ENCODE results near the gene GTF2H1.
"Not testable (repeated sequence)": the region's sequence is repeated elsewhere in the genome, so short reads cannot be mapped to it uniquely, and the experiment has no call there.

The GTF2H1 gene

DNA sequence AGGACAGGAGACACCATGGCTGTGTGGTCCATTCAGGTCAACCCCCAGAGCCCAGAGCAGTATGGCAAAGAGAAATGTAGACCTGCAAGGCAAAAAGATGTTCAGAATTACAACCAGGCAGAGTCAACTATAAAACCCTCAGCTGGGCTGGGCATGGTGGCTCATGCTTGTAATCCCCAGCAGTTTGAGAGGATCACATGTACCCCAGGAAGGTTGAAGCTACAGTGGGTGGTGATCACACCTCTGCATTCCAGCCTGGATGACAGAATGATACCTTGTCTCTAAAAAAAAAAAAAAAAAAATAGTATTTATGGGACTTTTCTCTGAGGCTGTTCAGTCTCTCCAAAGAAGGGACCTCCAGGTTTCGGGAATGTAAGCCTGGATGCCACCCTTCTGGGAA lies 53.6 kb downstream of the GTF2H1 start:
- DNase-seq (ENCODE audit: low spot score), result no peak

GRCh38 chr11:18379201-18379600 lies 56.8 kb downstream of the GTF2H1 start:
- DNase-seq (ENCODE audit: low spot score), result no peak

- peak; percentile 87 for DNase-seq (ENCODE audit: low spot score)
Measured at GRCh38 chr11:18383388-18384156, 61.2 kb downstream of the GTF2H1 start.

DNA sequence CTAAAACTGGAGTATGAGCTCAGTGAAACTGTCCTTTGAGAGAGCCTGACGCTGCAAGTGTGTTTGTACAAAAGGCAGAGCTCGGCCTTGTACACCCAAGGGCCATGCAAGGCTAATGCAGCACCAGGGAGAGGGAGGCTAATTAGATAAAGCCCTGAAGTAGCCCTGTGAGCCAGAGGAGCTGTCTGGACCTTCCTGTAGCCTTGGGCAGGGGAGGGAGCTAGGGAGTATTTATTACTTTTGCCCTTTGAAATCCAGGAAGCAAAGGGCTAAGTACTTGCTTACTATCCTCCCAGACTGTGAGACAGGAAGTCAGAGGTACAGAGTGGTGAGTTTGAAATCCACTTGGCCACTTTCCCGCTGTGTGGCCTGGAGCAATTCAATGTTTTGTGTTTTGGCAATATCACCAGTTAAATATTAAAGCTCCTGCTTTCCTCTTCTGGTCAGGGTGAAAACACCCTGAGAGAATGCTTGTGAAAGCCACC lies 61.8 kb downstream of the GTF2H1 start:
- DNase-seq (ENCODE audit: low spot score), result peak; percentile 31

DNA sequence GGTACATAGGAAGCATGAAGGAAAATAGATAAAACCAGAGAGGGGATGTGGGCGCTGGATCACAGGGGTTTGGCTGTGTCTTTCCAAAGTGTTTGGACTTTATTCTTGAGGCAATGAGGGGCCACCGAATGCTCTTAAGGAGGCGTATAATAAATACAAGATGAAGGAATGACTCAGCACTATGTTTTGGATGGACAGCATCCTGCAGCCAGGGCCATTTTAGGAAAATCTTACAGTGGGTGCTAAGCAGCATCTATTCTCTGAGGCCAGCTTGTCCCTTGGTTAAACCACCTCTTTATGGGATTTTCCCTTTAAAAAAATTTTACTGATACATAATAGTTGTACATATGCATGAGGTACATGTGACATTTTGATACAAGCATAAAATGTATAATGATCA lies 67.7 kb downstream of the GTF2H1 start:
- no peak for DNase-seq (ENCODE audit: low spot score)

- DNase-seq (ENCODE audit: low spot score), result no peak
Measured at GRCh38 chr11:18392434-18393321, 70.3 kb downstream of the GTF2H1 start.

DNA sequence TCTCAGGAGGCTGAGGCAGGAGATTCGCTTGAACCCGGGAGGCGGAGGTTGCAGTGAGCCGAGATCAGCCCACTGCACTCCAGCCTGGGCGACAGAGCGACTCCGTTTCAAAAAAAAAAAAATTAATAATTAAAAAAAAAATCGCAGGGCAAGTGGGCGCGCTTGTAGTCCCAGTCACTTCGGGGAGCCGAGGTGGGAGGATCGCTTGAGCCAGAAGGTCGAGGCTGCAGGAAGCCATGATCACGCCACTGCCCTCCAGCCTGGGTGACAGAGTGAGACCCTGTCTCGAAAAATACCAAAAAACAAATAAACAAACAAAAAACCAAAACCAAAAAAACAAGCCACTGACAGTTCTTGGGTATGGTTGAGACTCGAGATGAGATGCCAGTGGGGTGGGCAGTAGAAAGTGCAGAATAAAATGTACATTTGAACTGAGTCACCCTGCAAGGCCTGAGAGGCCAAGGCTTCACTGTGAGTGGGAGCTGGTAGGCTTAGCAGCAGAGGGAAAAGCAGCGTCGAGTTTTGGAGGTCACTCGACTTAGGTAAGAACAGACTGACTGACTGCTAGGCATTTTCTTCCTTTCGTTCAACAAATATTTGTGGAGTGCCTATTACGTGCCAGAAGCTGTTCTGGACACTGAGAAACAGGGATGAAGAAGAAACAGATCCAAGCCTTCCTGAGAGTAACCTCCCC lies 71.4 kb downstream of the GTF2H1 start:
- DNase-seq (ENCODE audit: low spot score), result peak; percentile 6

- peak; percentile 98 for DNase-seq (ENCODE audit: low spot score)
Measured at GRCh38 chr11:18394275-18394927, 72.0 kb downstream of the GTF2H1 start, which contains the start of gene LDHA. Gene LDHA (plus strand): TSS chr11:18394563. CDS start chr11:18396843, 2,280 bp downstream.

DNA sequence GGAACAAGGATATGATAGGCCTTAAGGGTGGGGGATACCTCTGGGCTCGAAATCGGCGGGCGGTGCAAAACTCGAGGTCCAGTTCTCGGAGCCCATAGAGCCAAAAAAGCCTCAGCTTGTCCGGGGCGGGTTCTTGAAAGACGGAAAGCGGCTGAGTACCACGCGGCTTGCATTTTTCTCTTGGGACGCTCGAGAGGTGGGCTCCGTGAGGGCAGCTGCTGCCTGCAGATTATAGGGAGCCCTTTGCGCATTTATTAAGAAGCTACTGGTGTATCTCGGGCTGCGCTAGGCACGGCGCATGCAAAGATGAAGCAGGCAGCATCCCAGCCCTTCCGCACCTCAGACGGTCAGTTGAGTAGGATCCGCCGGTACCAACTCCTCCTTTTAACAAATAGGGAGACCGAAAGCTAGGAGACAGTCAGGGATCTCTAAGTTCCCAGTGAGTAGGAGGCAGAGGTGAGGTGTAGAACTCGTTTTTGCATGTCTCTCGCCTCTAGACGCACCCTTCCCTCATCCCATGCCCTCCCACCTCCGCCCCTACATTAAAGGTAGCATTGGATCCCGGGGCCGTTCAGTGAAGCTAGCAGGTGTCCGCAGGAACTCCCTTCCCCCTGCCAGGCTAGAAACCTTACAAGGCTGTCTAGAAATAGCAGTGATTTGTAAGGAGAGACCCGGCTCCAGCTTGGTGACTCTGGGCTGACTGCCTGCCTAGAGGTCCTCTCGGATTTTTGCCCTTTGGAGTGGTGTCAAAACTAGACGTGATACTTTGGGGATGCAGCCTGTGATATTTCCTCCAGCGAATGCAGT lies 72.8 kb downstream of the GTF2H1 start:
- peak; percentile 4 for DNase-seq (ENCODE audit: low spot score)

DNA sequence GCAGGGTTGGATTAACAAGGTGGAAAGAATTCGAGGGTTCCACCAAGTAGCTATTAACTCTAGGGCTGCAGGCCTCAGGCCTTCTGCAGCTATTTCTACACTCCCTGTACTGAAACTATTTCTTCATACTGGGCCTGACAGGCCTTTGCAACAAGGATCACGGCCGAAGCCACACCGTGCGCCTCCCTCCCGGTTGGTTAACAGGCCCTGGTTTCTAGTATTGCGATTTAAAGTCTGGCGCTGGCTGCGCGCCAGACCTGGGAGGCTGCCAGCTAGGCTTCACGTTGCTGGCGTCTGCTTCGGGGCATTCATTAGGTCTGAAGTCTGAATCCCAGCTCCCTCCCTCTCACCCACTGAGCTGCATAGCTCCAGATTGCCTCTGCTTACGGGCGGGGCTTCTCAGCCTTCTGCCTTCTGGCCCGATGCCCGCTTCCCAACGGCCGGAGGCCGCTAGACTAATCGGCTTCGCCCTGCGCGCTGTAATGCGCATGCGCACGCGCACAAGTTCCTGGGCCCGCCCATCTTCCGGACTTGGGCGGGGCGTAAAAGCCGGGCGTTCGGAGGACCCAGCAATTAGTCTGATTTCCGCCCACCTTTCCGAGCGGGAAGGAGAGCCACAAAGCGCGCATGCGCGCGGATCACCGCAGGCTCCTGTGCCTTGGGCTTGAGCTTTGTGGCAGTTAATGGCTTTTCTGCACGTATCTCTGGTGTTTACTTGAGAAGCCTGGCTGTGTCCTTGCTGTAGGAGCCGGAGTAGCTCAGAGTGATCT lies 73.6 kb downstream of the GTF2H1 start:
- peak; percentile 96 for DNase-seq (ENCODE audit: low spot score)

- DNase-seq (ENCODE audit: low spot score), result no peak
Measured at GRCh38 chr11:18397921-18398320, 75.6 kb downstream of the GTF2H1 start.

DNA sequence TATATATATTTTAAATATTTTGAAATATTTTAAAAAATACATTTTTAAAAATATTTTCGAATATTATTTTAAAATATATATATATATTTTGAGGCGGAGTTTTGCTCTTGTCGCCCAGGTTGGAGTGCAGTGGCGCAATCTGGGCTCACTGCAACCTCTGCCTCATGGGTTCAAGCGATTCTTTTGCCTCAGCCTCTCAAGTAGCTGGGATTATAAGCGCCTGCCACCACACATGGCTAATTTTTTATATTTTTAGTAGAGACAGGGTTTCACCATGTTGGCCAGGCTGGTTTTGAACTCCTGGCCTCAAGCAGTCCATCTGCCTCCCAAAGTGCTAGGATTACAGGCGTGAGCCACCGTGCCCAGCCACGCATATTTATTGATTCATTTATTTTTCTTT lies 78.7 kb downstream of the GTF2H1 start:
- DNase-seq (ENCODE audit: low spot score), result not testable (repeated sequence)

DNA sequence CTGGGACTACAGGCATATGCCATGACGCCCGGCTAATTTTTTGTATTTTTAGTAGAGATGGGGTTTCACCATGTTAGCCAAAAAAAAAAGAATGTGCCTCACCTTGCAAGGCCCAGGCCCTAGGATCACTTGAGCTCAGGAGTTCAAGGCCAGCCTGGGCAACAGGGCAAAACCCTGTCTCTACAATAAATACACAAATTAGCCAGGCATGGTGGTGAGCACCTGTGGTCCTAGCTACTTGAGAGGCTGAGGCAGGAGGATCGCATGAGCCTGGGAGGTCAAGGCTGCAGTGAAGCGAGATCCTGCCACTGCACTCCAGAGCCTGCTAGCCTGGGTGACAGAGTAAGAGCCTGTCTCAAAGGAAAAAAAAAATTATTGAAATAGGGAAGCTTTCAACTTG lies 81.7 kb downstream of the GTF2H1 start:
- no peak for DNase-seq (ENCODE audit: low spot score)

- not testable (repeated sequence) for DNase-seq (ENCODE audit: low spot score)
Measured at GRCh38 chr11:18407400-18407799, 85.0 kb downstream of the GTF2H1 start.

- DNase-seq (ENCODE audit: low spot score), result no peak
Measured at GRCh38 chr11:18408558-18409291, 86.4 kb downstream of the GTF2H1 start.

DNA sequence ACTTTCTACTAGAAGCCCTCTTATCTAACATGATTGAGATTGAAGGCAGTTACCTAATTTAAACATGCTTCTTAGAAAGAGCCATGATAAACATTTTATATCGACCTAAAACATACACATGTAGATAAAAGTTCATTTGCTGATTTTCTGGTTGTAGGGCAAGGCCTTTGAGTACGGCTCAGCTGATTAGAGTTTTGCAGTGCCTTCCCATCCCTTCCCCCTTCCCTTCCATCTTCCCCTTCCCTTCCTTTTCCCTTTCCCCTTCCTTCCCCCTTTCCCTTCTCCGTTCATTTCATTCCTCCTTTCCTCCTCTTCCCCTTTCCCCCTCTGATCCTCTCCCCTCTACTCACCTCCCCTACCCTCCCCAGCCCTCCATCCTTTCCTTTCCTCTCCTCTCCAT lies 94.1 kb downstream of the GTF2H1 start:
- DNase-seq (ENCODE audit: low spot score), result no peak

All from CD4-positive, alpha-beta T cell treated with Interleukin-15 for 4 hours (primary cell).